Activated CD4-positive, alpha-beta T cell treated with anti-CD3 and anti-CD28 coated beads, Interleukin-2, Interleukin-6, amounts not matched to agents 100 ng/mL and 50 ng/mL, durations not matched to agents 16 hours and 8 hours (primary cell): ENCODE results near the gene OPCML.

Experiments used
- DNase-seq: peaks from one replicate; pipeline ENCODE4 v3.0.0-alpha.2; 2020

Gene OPCML

GRCh38 chr11:132821499-132821898 lies 710.8 kb downstream of the OPCML start:
- no peak for DNase-seq

GRCh38 chr11:132821014-132821413 lies 711.3 kb downstream of the OPCML start:
- DNase-seq: no peak

GRCh38 chr11:132818951-132819350 lies 713.4 kb downstream of the OPCML start:
- DNase-seq: no peak

GRCh38 chr11:132817387-132817786 lies 714.9 kb downstream of the OPCML start:
- no peak for DNase-seq

- no peak for DNase-seq
Observed at GRCh38 chr11:132814410-132814809, 717.9 kb downstream of the OPCML start.

GRCh38 chr11:132811649-132812048 lies 720.7 kb downstream of the OPCML start:
- no peak for DNase-seq

GRCh38 chr11:132809070-132809469 lies 723.2 kb downstream of the OPCML start:
- DNase-seq: no peak

GRCh38 chr11:132804258-132804657 lies 728.0 kb downstream of the OPCML start:
- DNase-seq: no peak

- no peak for DNase-seq
Observed at GRCh38 chr11:132803436-132803835, 728.9 kb downstream of the OPCML start.

- DNase-seq: no peak
Observed at GRCh38 chr11:132802947-132803346, 729.4 kb downstream of the OPCML start.

GRCh38 chr11:132793831-132794230 lies 738.5 kb downstream of the OPCML start:
- no peak for DNase-seq

GRCh38 chr11:132792341-132793140 lies 739.8 kb downstream of the OPCML start:
- DNase-seq: no peak

GRCh38 chr11:132790971-132791370 lies 741.3 kb downstream of the OPCML start:
- DNase-seq: no peak

GRCh38 chr11:132790466-132790865 lies 741.8 kb downstream of the OPCML start:
- no peak for DNase-seq

GRCh38 chr11:132788816-132789325 lies 743.4 kb downstream of the OPCML start:
- no peak for DNase-seq

GRCh38 chr11:132785878-132786277 lies 746.4 kb downstream of the OPCML start:
- no peak for DNase-seq

- no peak for DNase-seq
Observed at GRCh38 chr11:132784441-132784840, 747.9 kb downstream of the OPCML start.

GRCh38 chr11:132782102-132782501 lies 750.2 kb downstream of the OPCML start:
- no peak for DNase-seq

- no peak for DNase-seq
Observed at GRCh38 chr11:132780046-132780445, 752.3 kb downstream of the OPCML start.

- no peak for DNase-seq
Observed at GRCh38 chr11:132779497-132779896, 752.8 kb downstream of the OPCML start.

GRCh38 chr11:132777067-132777975 lies 755.0 kb downstream of the OPCML start:
- DNase-seq: no peak

- no peak for DNase-seq
Observed at GRCh38 chr11:132773751-132774150, 758.5 kb downstream of the OPCML start.

- no peak for DNase-seq
Observed at GRCh38 chr11:132772703-132773545, 759.4 kb downstream of the OPCML start.
